Measurements from ENCODE around the gene MRGPRG.

GRCh38 chr11:3190600-3190999 is 28.0 kb downstream of the MRGPRG start:
- no peak for TF ChIP-seq CTCF (IDR thresholded peaks at IDR 0.05; ENCODE audit: insufficient read depth, low read length, poor library complexity, severe bottlenecking)
- no peak for TF ChIP-seq EZH2phosphoT487 (conservative IDR thresholded peaks at IDR 0.05; ENCODE audit: low read length)

All from SU-DHL-6 (cell line).